MM.1S (cell line): ENCODE results near the gene NTM.

ENCODE experiments used
- DNase-seq: peaks from one replicate; pipeline ENCODE4 v3.0.0-alpha.2; 2015
- H2AFZ ChIP-seq: fragments of 300-600 bp; sonication (generic); 2 replicates; pipeline ENCODE4 v1.6.0; 2016; ENCODE audit warnings: antibody characterized with exemption, low read length
- H3F3A ChIP-seq: fragments of 300-600 bp; sonication (generic); 2 replicates; pipeline ENCODE4 v1.6.1; 2016; ENCODE audit warnings: mild to moderate bottlenecking, antibody characterized with exemption, low read length, moderate library complexity, mixed read lengths; ENCODE audit not compliant: insufficient read depth
- H3K27ac ChIP-seq: fragments of 300-600 bp; sonication (generic); 2 replicates; pipeline ENCODE4 v1.5.1; 2016; ENCODE audit warnings: mild to moderate bottlenecking, low read length
- H3K27me3 ChIP-seq: fragments of 300-600 bp; sonication (generic); replicated peaks from 2 replicates; pipeline ENCODE4 v1.6.0; 2016; ENCODE audit warnings: low read length; ENCODE audit not compliant: insufficient read depth
- H3K36me3 ChIP-seq: fragments of 300-600 bp; sonication (generic); replicated peaks from 2 replicates; pipeline ENCODE4 v1.6.1; 2016; ENCODE audit warnings: mild to moderate bottlenecking, low read length, mixed read lengths; ENCODE audit not compliant: insufficient read depth
- H3K4me1 ChIP-seq: fragments of 300-600 bp; sonication (generic); 2 replicates; pipeline ENCODE4 v1.6.1; 2016; ENCODE audit warnings: low read length, mixed read lengths
- H3K4me2 ChIP-seq: fragments of 300-600 bp; sonication (generic); 2 replicates; pipeline ENCODE4 v1.6.0; 2016; ENCODE audit warnings: low read depth, low read length
- H3K4me3 ChIP-seq: fragments of 300-600 bp; sonication (generic); 2 replicates; pipeline ENCODE4 v1.5.1; 2016; ENCODE audit warnings: low read length, mixed read lengths
- H3K79me2 ChIP-seq: fragments of 300-600 bp; sonication (generic); 2 replicates; pipeline ENCODE4 v1.6.1; 2016; ENCODE audit warnings: mixed run types, low read length, mixed read lengths
- H3K9ac ChIP-seq: fragments of 300-600 bp; sonication (generic); 2 replicates; pipeline ENCODE4 v1.6.1; 2016; ENCODE audit warnings: low read length, mixed read lengths
- H3K9me2 ChIP-seq: fragments of 300-600 bp; sonication (generic); replicated peaks from 2 replicates; pipeline ENCODE4 v1.6.1; 2016; ENCODE audit warnings: mild to moderate bottlenecking, low read length, mixed read lengths; ENCODE audit not compliant: insufficient read depth
- H3K9me3 ChIP-seq: fragments of 300-600 bp; sonication (generic); replicated peaks from 2 replicates; pipeline ENCODE4 v1.6.1; 2016; ENCODE audit warnings: mild to moderate bottlenecking, low read length, mixed read lengths; ENCODE audit not compliant: insufficient read depth
- H4K20me1 ChIP-seq: fragments of 300-600 bp; sonication (generic); 2 replicates; pipeline ENCODE4 v1.6.1; 2016; ENCODE audit warnings: mild to moderate bottlenecking, low read length, moderate library complexity, mixed read lengths; ENCODE audit not compliant: insufficient read depth
- EZH2 ChIP-seq: fragments of 300-600 bp; sonication (generic); optimal IDR thresholded peaks from 2 replicates; pipeline ENCODE3; 2017; ENCODE audit warnings: low read depth, mild to moderate bottlenecking, antibody characterized with exemption, low read length, mixed read lengths
- EZH2phosphoT487 ChIP-seq: fragments of 300-600 bp; sonication (generic); IDR thresholded peaks from 2 replicates; pipeline ENCODE4 v1.6.1; 2018; ENCODE audit warnings: antibody characterized with exemption, low read length
- TF ChIP-seq, protein P1 (sequence below): fragments of 300-600 bp; sonication (generic); IDR thresholded peaks from 2 replicates; pipeline ENCODE4 v1.5.1; 2016; ENCODE audit warnings: antibody characterized with exemption, low read length, mixed read lengths

The NTM gene

DNA sequence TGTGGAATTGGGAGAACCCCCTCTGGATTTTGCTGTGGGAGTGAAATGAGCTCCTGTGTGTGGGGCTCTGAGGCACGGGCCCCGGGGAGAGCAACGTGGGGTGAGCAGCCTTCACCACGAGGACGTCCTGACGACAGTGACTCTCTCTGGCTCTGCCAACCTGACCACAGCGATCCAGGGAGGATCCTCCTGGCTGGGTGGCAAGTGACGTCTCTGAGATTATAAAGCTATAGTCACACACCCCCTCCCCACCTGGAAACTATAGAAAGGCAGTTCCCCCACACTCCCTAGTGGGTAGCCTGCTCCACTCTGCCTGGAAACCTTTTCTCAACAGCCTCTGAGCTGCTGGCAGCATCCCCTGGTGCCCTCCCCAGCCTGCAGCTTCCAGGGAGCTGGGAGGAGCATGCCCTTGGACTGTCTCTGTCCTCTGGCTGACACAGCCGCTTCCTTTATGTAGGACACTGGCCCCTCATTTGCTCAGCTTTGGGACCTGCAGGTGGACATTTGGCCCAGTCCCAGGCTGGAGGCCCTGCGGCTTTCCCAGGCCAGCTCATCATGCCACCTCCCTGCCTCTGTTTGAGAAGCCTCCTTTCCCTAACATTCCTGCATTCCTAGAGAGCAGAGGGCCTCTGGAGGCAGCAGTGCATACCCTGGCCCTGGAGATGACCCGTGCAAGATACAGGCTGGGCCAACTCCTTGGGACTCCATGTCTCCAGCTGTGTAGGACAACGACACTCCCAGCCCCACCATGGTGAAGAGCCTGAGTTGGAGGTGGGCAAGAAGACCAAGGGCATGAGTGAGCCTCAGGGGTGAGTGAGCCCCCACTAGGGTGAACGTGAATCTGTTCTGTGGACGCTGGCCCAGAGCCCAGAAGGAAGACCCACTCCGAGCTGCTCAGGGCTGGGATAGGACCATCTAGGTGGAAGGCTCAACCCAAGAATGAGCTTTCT, 314.0 kb downstream of the NTM start:
- Histone ChIP-seq H4K20me1 (no peaks in the 10 kb centered on the region), H3K9me3 (no peaks in the 10 kb centered on the region), H3K4me3 (no peak overlapping the region), H3K4me2 (no peak overlapping the region), H3F3A (no peaks in the 10 kb centered on the region), H3K36me3 (no peaks in the 10 kb centered on the region), H3K9me2 (no peaks in the 10 kb centered on the region), H2AFZ (no peak overlapping the region), H3K79me2 (no peaks in the 10 kb centered on the region), H3K27me3 (no peaks in the 10 kb centered on the region), H3K27ac (no peak overlapping the region), H3K9ac (no peak overlapping the region), H3K4me1 (no peaks in the 10 kb centered on the region)
- TF ChIP-seq, protein P1, sequence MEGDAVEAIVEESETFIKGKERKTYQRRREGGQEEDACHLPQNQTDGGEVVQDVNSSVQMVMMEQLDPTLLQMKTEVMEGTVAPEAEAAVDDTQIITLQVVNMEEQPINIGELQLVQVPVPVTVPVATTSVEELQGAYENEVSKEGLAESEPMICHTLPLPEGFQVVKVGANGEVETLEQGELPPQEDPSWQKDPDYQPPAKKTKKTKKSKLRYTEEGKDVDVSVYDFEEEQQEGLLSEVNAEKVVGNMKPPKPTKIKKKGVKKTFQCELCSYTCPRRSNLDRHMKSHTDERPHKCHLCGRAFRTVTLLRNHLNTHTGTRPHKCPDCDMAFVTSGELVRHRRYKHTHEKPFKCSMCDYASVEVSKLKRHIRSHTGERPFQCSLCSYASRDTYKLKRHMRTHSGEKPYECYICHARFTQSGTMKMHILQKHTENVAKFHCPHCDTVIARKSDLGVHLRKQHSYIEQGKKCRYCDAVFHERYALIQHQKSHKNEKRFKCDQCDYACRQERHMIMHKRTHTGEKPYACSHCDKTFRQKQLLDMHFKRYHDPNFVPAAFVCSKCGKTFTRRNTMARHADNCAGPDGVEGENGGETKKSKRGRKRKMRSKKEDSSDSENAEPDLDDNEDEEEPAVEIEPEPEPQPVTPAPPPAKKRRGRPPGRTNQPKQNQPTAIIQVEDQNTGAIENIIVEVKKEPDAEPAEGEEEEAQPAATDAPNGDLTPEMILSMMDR: no peak
- TF ChIP-seq EZH2 (no peak), EZH2phosphoT487 (no peak)
- DNase-seq: no peak

DNA sequence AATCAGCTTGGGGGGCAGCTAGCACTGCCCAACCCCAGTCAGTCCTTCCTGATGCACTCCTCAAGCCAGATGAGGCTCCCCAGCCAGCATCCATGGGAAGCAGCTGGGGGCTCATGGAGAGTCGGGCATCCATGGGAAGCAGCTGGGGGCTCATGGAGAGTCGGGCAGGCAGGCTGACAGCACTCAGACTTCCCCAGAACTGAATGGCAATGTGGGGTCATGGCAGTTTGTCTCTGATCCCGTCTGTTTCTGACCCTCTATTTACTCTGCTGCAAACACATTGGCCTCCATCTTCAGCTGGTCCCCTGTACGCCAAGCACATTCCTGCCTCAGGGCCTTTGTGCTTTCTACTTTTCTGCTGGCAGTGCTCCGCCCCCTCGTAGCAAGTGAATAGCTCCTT, 314.8 kb downstream of the NTM start:
- Histone ChIP-seq H2AFZ (no peak overlapping the region), H3K9me2 (no peaks in the 10 kb centered on the region), H3K27me3 (no peaks in the 10 kb centered on the region), H3K4me2 (no peak overlapping the region), H3K4me3 (no peak overlapping the region), H3K36me3 (no peaks in the 10 kb centered on the region), H4K20me1 (no peaks in the 10 kb centered on the region), H3K9ac (no peak overlapping the region), H3K27ac (no peak overlapping the region), H3K9me3 (no peaks in the 10 kb centered on the region), H3K79me2 (no peaks in the 10 kb centered on the region), H3K4me1 (no peaks in the 10 kb centered on the region), H3F3A (no peaks in the 10 kb centered on the region)
- DNase-seq: no peak
- no peak for TF ChIP-seq EZH2phosphoT487
- TF ChIP-seq, protein P1: no peak
- TF ChIP-seq EZH2: no peak

DNA sequence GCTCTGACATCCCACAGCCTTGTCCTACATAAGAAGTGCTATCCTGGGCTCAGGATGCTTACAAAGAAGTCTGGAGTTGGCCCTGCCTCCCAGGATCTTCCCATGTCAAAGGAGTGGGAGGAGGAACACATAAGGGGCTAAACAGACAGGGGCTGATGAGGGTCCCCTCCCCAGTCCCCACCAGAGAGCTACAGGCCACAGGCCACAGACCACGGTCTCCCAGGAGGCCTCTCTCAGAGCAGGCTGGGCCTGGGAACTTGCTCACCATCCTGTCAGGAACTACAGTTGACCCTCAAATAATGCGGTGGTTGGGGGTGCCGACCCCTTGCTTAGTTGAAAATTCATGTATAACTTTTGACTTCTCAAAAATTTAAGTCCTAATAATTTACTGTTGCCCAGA, 315.5 kb downstream of the NTM start:
- no peaks in the 10 kb centered on the region for H3K27me3 ChIP-seq
- no peak overlapping the region for H2AFZ ChIP-seq
- H3K36me3 ChIP-seq: no peaks in the 10 kb centered on the region
- H3K79me2 ChIP-seq: no peaks in the 10 kb centered on the region
- H4K20me1 ChIP-seq: no peaks in the 10 kb centered on the region
- no peak for DNase-seq
- no peaks in the 10 kb centered on the region for H3K4me1 ChIP-seq
- no peak for TF ChIP-seq EZH2phosphoT487
- no peak for TF ChIP-seq EZH2
- TF ChIP-seq, protein P1: no peak
- H3K9me3 ChIP-seq: no peaks in the 10 kb centered on the region
- H3K4me3 ChIP-seq: no peak overlapping the region
- H3K9me2 ChIP-seq: no peaks in the 10 kb centered on the region
- H3F3A ChIP-seq: no peaks in the 10 kb centered on the region
- H3K27ac ChIP-seq: no peak overlapping the region
- no peak overlapping the region for H3K9ac ChIP-seq
- no peak overlapping the region for H3K4me2 ChIP-seq
